CD14-positive monocyte (primary cell): Measurements from ENCODE around the gene CMC2. TPM values are rescaled to one million over a fixed set of nuclear protein-coding genes. Genes with fewer than 3 reads are reported as not detected.

Experiments
- DNase-seq, 3 donors: peaks; one replicate each; pipeline ENCODE4 v3.0.0-alpha.2; 2011 to 2022
- H2AFZ ChIP-seq: 2 replicates; pipeline ENCODE4 v1.6.0; 2012; ENCODE audit warnings: mild to moderate bottlenecking, low read depth, low read length, inconsistent platforms; ENCODE audit not compliant: insufficient read depth, poor library complexity, severe bottlenecking
- H3K27ac ChIP-seq, 2 donors: 1 replicate in 1 of 2; 2 replicates in 1 of 2; pipeline ENCODE4 v1.5.1; 2012 to 2013; ENCODE audit warnings: low read length in 2 of 2, control low read depth in 1 of 2, inconsistent platforms in 1 of 2, low read depth in 1 of 2, mild to moderate bottlenecking in 1 of 2
- H3K27me3 ChIP-seq, 2 donors: one replicate each; pipeline versions ENCODE4 v1.6.0 to v1.6.1; 2011 to 2013; ENCODE audit warnings: low read length in 2 of 2; ENCODE audit not compliant: control insufficient read depth in 2 of 2, insufficient read depth in 2 of 2
- H3K36me3 ChIP-seq, 2 donors: replicated peaks in 1 of 2; 1 replicate in 1 of 2; 2 replicates in 1 of 2; pipeline versions ENCODE4 v1.5.1 to v1.6.1; 2012 to 2013; ENCODE audit warnings: low read length in 2 of 2, control low read depth in 1 of 2, inconsistent platforms in 1 of 2, mild to moderate bottlenecking in 1 of 2; ENCODE audit not compliant: insufficient read depth in 2 of 2, control insufficient read depth in 1 of 2
- H3K4me1 ChIP-seq, 2 donors: 1 replicate in 1 of 2; 2 replicates in 1 of 2; pipeline versions ENCODE4 v1.5.1 to v1.6.1; 2012 to 2013; ENCODE audit warnings: low read length in 2 of 2, control low read depth in 1 of 2, inconsistent platforms in 1 of 2, mild to moderate bottlenecking in 1 of 2, moderate library complexity in 1 of 2; ENCODE audit not compliant: insufficient read depth in 2 of 2, control insufficient read depth in 1 of 2
- H3K4me2 ChIP-seq: replicated peaks from 2 replicates; pipeline ENCODE3; 2012; ENCODE audit warnings: low read length, moderate library complexity, mild to moderate bottlenecking; ENCODE audit not compliant: poor library complexity, severe bottlenecking; ENCODE audit errors: extremely low read depth
- H3K4me3 ChIP-seq, 3 experiments: fragments of 200-600 bp in 1 of 3; sonication (generic) in 1 of 3; replicated peaks in 1 of 3; 1 replicate in 2 of 3; 2 replicates in 1 of 3; pipeline ENCODE4 v1.5.1; 2011 to 2013; ENCODE audit warnings: low read length in 3 of 3, mild to moderate bottlenecking in 3 of 3, control low read depth in 2 of 3, low read depth in 2 of 3, inconsistent platforms in 1 of 3, moderate library complexity in 1 of 3
- H3K79me2 ChIP-seq: 2 replicates; pipeline ENCODE4 v1.6.0; 2012; ENCODE audit warnings: mild to moderate bottlenecking, control low read depth, inconsistent platforms, low read length, moderate library complexity; ENCODE audit not compliant: insufficient read depth
- H3K9ac ChIP-seq: 2 replicates; pipeline ENCODE4 v1.6.0; 2017; ENCODE audit warnings: low read length, mild to moderate bottlenecking; ENCODE audit not compliant: insufficient read depth, poor library complexity, severe bottlenecking
- H3K9me3 ChIP-seq, 2 donors: replicated peaks in 1 of 2; 1 replicate in 1 of 2; 2 replicates in 1 of 2; pipeline versions ENCODE4 v1.5.1 to v1.6.1; 2012 to 2013; ENCODE audit warnings: low read length in 2 of 2, control low read depth in 1 of 2; ENCODE audit not compliant: control insufficient read depth in 1 of 2, insufficient read depth in 1 of 2
- H4K20me1 ChIP-seq: 2 replicates; pipeline ENCODE4 v1.6.0; 2012; ENCODE audit warnings: mild to moderate bottlenecking, low read length, control low read depth, moderate library complexity; ENCODE audit not compliant: insufficient read depth
- H3K27ac Mint-ChIP-seq, 7 donors: one replicate each; pipeline ENCODE4 v1.8.0; 2020; ENCODE audit warnings: mild to moderate bottlenecking in 7 of 7, mixed read lengths in 7 of 7, moderate library complexity in 6 of 7, inconsistent platforms in 2 of 7
- H3K27me3 Mint-ChIP-seq, 3 donors: one replicate each; pipeline ENCODE4 v1.8.0; 2021 to 2022; ENCODE audit warnings: low read depth in 3 of 3, mild to moderate bottlenecking in 3 of 3, mixed read lengths in 3 of 3, moderate library complexity in 3 of 3, inconsistent platforms in 1 of 3
- H3K36me3 Mint-ChIP-seq, 2 donors: one replicate each; pipeline ENCODE4 v1.8.0; 2020; ENCODE audit warnings: mixed read lengths in 2 of 2, inconsistent platforms in 1 of 2, mild to moderate bottlenecking in 1 of 2
- H3K4me1 Mint-ChIP-seq: one replicate; pipeline ENCODE4 v1.8.0; 2020; ENCODE audit warnings: mild to moderate bottlenecking, mixed read lengths
- H3K4me3 Mint-ChIP-seq, 2 donors: one replicate each; pipeline ENCODE4 v1.8.0; 2020; ENCODE audit warnings: mild to moderate bottlenecking in 2 of 2, mixed read lengths in 2 of 2, moderate library complexity in 1 of 2
- H3K9me3 Mint-ChIP-seq, 7 donors: one replicate each; pipeline ENCODE4 v1.8.0; 2020 to 2022; ENCODE audit warnings: mixed read lengths in 7 of 7, mild to moderate bottlenecking in 6 of 7, moderate library complexity in 6 of 7, inconsistent platforms in 2 of 7
- CTCF ChIP-seq: fragments of 200-600 bp; IDR thresholded peaks from one replicate; pipeline ENCODE4 v1.8.0; 2022; ENCODE audit warnings: antibody characterized with exemption, mild to moderate bottlenecking
- WGBS: methylation state at CpG from one replicate; pipeline ENCODE4 v1.1.5; 2013; ENCODE audit warnings: missing lambda C conversion rate; ENCODE audit not compliant: insufficient coverage; 5-methylcytosine and 5-hydroxymethylcytosine counted together
- intact Hi-C, 2 donors: fragments of 100-400 bp; cut with micrococcal nuclease; formaldehyde crosslinking; loops; one replicate each; pipeline versions ENCODE4 v1.15.0 to v1.15.1; 2023
- polyA plus RNA-seq, 3 donors: library from polyadenylated mRNA; depleted of rRNA in 1 of 3; unstranded in 2 of 3; stranded (reverse) in 1 of 3; fragments of 300-500 nt in 2 of 3; fragments of >200 nt in 1 of 3; fragmentation: Illumina TruSeq in 2 of 3; gene quantifications; 1 replicate in 2 of 3; 2 replicates in 1 of 3; pipeline ENCODE4 v1.2.3, GENCODE V29; 2012 to 2021

The CMC2 gene
- polyA plus RNA-seq, 3 donors = 55.3 to 79.5 (median 70.7) TPM

- no peak for DNase-seq
- peaks cover 14 to 35% of the 10 kb centered on the region in 2 donors for H3K36me3 ChIP-seq
- TF ChIP-seq CTCF = no peak
- intact Hi-C loops = no loop called here
- Mint-ChIP-seq H3K4me1 (peaks cover 3% of the 10 kb centered on the region), H3K36me3 (peaks cover 34 to 44% of the 10 kb centered on the region in 2 donors), H3K27me3 (no peaks in the 10 kb centered on the region), H3K9me3 (peaks cover 0 to 2% (median 0%) of the 10 kb centered on the region in 7 donors), H3K27ac (no peak overlapping the region), H3K4me3 (no peak overlapping the region)
- H3K4me1 ChIP-seq = no peaks in the 10 kb centered on the region
- H3K27ac ChIP-seq = no peak overlapping the region
- no peaks in the 10 kb centered on the region for H3K9me3 ChIP-seq
- peaks cover 8% of the 10 kb centered on the region for H3K79me2 ChIP-seq
- H3K4me2 ChIP-seq = no peak overlapping the region
- no peaks in the 10 kb centered on the region for H4K20me1 ChIP-seq
- WGBS = 100% methylated on average over 2 of the region's 6 CpGs
- H3K27me3 ChIP-seq = no peaks in the 10 kb centered on the region
- H3K9ac ChIP-seq = no peak overlapping the region
- no peak overlapping the region for H2AFZ ChIP-seq
- no peak overlapping the region for H3K4me3 ChIP-seq
These were observed 22.4 kb downstream of the CMC2 start for GRCh38 chr16:80984124-80984892.

- Mint-ChIP-seq H3K9me3 (peaks cover 0 to 2% (median 0%) of the 10 kb centered on the region in 7 donors), H3K4me3 (no peak overlapping the region), H3K27me3 (peaks cover 0 to 2% (median 0%) of the 10 kb centered on the region in 3 donors), H3K4me1 (peaks cover 3% of the 10 kb centered on the region), H3K27ac (no peak overlapping the region), H3K36me3 (peaks cover 48 to 49% of the 10 kb centered on the region in 2 donors)
- H3K79me2 ChIP-seq = peaks cover 3% of the 10 kb centered on the region
- no peaks in the 10 kb centered on the region for H3K4me1 ChIP-seq
- no peak overlapping the region for H3K9ac ChIP-seq
- no peaks in the 10 kb centered on the region for H4K20me1 ChIP-seq
- no peak overlapping the region for H3K4me3 ChIP-seq
- no peaks in the 10 kb centered on the region for H3K9me3 ChIP-seq
- no peak for TF ChIP-seq CTCF
- peaks cover 21 to 49% of the 10 kb centered on the region in 2 donors for H3K36me3 ChIP-seq
- H3K27me3 ChIP-seq = no peaks in the 10 kb centered on the region
- no peak overlapping the region for H3K27ac ChIP-seq
- no peak overlapping the region for H3K4me2 ChIP-seq
- no peak overlapping the region for H2AFZ ChIP-seq
- no peak for DNase-seq
- no CpG with 5 or more reads among the region's 4 CpGs for WGBS
- intact Hi-C loops = no loop called here
These were observed 24.0 kb downstream of the CMC2 start for GRCh38 chr16:80982646-80983045.
